Mucosa of rectum (tissue), 2 donors: ENCODE measurements around the gene TAB3.

Source experiments
- H3K27ac ChIP-seq, 2 donors: one replicate each; pipeline ENCODE4 v1.7.0; 2013; ENCODE audit warnings: inconsistent platforms in 2 of 2, low read depth in 2 of 2, low read length in 2 of 2
- H3K27me3 ChIP-seq, 2 donors: one replicate each; pipeline ENCODE4 v1.7.0; 2013; ENCODE audit warnings: low read length in 2 of 2; ENCODE audit not compliant: control insufficient read depth in 2 of 2, insufficient read depth in 2 of 2
- H3K36me3 ChIP-seq, 2 donors: one replicate each; pipeline ENCODE4 v1.7.0; 2013; ENCODE audit warnings: low read length in 2 of 2; ENCODE audit not compliant: control insufficient read depth in 2 of 2, insufficient read depth in 2 of 2
- H3K4me1 ChIP-seq, 2 donors: one replicate each; pipeline ENCODE4 v1.7.0; 2013; ENCODE audit warnings: low read length in 2 of 2, mild to moderate bottlenecking in 1 of 2; ENCODE audit not compliant: control insufficient read depth in 2 of 2, insufficient read depth in 2 of 2
- H3K4me3 ChIP-seq, 2 donors: one replicate each; pipeline ENCODE4 v1.7.0; 2013; ENCODE audit warnings: low read length in 2 of 2
- H3K9ac ChIP-seq, 2 donors: one replicate each; pipeline ENCODE4 v1.7.0; 2013; ENCODE audit warnings: low read length in 2 of 2, low read depth in 1 of 2, mild to moderate bottlenecking in 1 of 2
- H3K9me3 ChIP-seq, 2 donors: one replicate each; pipeline ENCODE4 v1.7.0; 2013; ENCODE audit warnings: low read length in 2 of 2; ENCODE audit not compliant: control insufficient read depth in 2 of 2
- donor health status: healthy.
- donor health status: Normal muscosa, but diverticular disease.

Gene TAB3

GRCh38 chrX:30822068-30822681 is 66.9 kb downstream of the TAB3 start:
- Histone ChIP-seq H3K27me3 (peaks cover 0 to 2% of the 10 kb centered on the region in 2 donors), H3K4me1 (no peaks in the 10 kb centered on the region), H3K9me3 (no peaks in the 10 kb centered on the region), H3K4me3 (no peak overlapping the region), H3K9ac (no peak overlapping the region), H3K27ac (no peak overlapping the region), H3K36me3 (no peaks in the 10 kb centered on the region)

DNA sequence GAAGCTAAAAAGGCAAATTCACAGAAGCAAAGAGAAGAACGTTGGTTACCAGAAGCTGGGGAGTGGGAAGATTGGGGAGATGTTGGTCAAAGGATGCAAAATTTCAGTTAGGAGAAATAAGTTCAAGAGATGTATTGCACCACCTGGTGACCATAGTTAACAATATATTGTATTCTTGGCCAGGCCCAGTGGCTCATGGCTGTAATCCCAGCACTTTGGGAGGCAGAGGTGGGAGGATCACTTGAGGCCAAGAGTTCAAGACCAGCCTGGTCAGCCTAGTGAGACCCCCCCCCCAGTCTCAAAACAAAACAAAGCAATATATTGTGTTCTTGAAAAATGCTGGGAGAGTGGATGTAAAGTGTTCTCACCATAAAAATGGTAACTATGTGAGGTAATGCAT is 67.9 kb downstream of the TAB3 start:
- no peak overlapping the region for H3K27ac ChIP-seq
- H3K27me3 ChIP-seq: peaks cover 0 to 2% of the 10 kb centered on the region in 2 donors
- no peak overlapping the region for H3K4me3 ChIP-seq
- H3K36me3 ChIP-seq: no peaks in the 10 kb centered on the region
- H3K9ac ChIP-seq: no peak overlapping the region
- H3K4me1 ChIP-seq: no peaks in the 10 kb centered on the region
- no peaks in the 10 kb centered on the region for H3K9me3 ChIP-seq

- H3K4me1 ChIP-seq: no peaks in the 10 kb centered on the region
- peaks cover 0 to 2% of the 10 kb centered on the region in 2 donors for H3K27me3 ChIP-seq
- no peak overlapping the region for H3K9ac ChIP-seq
- no peaks in the 10 kb centered on the region for H3K36me3 ChIP-seq
- H3K9me3 ChIP-seq: no peaks in the 10 kb centered on the region
- no peak overlapping the region for H3K4me3 ChIP-seq
- H3K27ac ChIP-seq: no peak overlapping the region
Observed at GRCh38 chrX:30819080-30819479, 70.0 kb downstream of the TAB3 start.

- no peaks in the 10 kb centered on the region for H3K9me3 ChIP-seq
- no peak overlapping the region for H3K9ac ChIP-seq
- no peak overlapping the region for H3K4me3 ChIP-seq
- H3K4me1 ChIP-seq: no peaks in the 10 kb centered on the region
- no peak overlapping the region for H3K27ac ChIP-seq
- H3K27me3 ChIP-seq: peaks cover 0 to 2% of the 10 kb centered on the region in 2 donors
- no peaks in the 10 kb centered on the region for H3K36me3 ChIP-seq
Observed at GRCh38 chrX:30816079-30816478, 73.0 kb downstream of the TAB3 start.

DNA sequence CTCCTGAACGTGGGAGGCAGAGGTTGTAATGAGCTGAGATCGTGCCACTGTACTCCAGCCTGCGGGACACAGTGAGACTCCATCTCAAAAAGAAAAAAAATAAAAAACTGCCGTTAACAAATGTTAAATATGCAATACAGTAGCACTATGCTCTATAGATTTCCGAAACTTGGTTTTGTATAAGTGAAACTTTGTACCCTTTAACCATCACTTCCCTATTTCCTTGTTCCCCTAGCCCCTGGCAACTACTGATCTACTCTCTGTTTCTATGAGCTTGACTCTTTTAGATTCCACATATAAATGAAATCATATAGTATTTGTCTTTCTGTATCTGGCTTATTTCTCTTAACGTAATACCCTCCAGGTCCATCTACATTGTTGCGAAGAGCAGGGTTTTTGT is 74.1 kb downstream of the TAB3 start:
- Histone ChIP-seq H3K27ac (no peak overlapping the region), H3K27me3 (peaks cover 0 to 2% of the 10 kb centered on the region in 2 donors), H3K9me3 (no peaks in the 10 kb centered on the region), H3K9ac (no peak overlapping the region), H3K4me3 (no peak overlapping the region), H3K36me3 (no peaks in the 10 kb centered on the region), H3K4me1 (no peaks in the 10 kb centered on the region)

DNA sequence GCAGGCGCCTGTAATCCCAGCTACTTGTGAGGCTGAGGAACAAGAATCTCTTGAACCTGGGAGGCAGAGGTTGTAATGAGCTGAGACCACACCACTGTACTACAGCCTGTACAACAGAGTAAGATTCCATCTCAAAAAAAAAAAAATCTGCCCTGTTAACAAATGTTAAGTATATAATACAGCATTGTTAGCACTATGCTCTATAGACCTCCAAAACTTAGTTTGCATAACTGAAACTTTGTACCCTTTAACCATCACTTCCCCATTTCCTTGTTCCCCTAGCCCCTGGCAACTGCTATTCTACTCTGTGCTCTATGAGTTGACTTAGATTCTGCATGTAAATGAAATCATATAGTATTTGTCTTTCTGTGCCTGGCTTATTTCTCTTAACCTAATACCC is 76.7 kb downstream of the TAB3 start:
- Histone ChIP-seq H3K9ac (no peak overlapping the region), H3K27ac (no peak overlapping the region), H3K36me3 (no peaks in the 10 kb centered on the region), H3K4me3 (no peak overlapping the region), H3K9me3 (no peaks in the 10 kb centered on the region), H3K27me3 (no peaks in the 10 kb centered on the region), H3K4me1 (no peaks in the 10 kb centered on the region)

GRCh38 chrX:30806187-30806728 is 82.8 kb downstream of the TAB3 start:
- Histone ChIP-seq H3K27me3 (no peaks in the 10 kb centered on the region), H3K9me3 (no peaks in the 10 kb centered on the region), H3K36me3 (no peaks in the 10 kb centered on the region), H3K4me3 (no peak overlapping the region), H3K9ac (no peak overlapping the region), H3K27ac (no peak overlapping the region), H3K4me1 (no peaks in the 10 kb centered on the region)

GRCh38 chrX:30804462-30804861 is 84.6 kb downstream of the TAB3 start:
- Histone ChIP-seq H3K27ac (no peak overlapping the region), H3K27me3 (no peaks in the 10 kb centered on the region), H3K4me1 (no peaks in the 10 kb centered on the region)

DNA sequence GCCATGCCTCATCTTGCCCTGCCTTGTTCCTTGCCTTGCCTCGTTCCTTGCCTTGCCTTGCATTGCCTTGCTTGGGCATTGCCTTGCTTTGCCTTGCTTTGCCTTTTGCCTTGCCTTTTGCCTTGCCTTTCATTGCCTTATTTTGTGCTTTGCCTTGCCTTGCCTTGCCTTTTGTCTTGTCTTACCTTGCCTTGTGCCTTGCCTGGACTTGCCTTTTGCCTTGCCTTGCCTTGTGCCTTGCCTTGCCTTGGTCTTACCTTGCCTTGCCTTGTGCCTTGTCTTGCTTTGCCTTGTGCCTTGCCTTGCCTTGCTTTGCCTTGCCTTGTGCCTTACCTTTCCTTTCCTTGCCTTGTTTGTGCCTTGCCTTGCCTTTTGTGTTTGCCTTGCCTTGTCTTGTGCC is 88.2 kb downstream of the TAB3 start:
- Histone ChIP-seq H3K9me3 (no peaks in the 10 kb centered on the region), H3K9ac (no peak overlapping the region), H3K36me3 (no peaks in the 10 kb centered on the region), H3K27ac (no peak overlapping the region), H3K4me1 (no peaks in the 10 kb centered on the region), H3K27me3 (no peaks in the 10 kb centered on the region), H3K4me3 (no peak overlapping the region)

More at GRCh38 chrX:30804462-30804861, 84.6 kb downstream of the TAB3 start:
- Histone ChIP-seq H3K4me3 (no peak overlapping the region), H3K9me3 (no peaks in the 10 kb centered on the region), H3K9ac (no peak overlapping the region), H3K36me3 (no peaks in the 10 kb centered on the region)

DNA sequence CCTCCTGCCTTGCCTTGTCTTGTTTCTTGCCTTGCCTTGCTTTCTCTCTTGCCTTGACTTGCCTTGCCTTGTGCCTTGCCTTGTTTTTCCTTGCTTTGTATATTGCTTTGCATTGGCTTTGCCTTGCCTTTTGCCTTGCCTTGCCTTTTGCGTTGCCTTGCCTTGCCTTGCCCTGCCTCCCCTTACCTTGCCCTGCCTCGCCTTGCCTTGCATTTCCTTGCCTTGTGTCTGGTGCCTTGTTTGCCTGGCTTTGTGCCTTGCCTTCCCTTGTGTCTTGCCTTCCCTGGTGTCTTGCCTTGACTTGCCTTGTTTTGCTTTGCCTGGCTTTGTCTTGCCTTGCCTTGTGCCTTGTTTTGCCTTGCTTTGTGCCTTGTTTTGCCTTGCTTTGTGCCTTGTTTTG is 89.7 kb downstream of the TAB3 start:
- Histone ChIP-seq H3K9me3 (no peaks in the 10 kb centered on the region), H3K9ac (no peak overlapping the region), H3K36me3 (no peaks in the 10 kb centered on the region), H3K4me3 (no peak overlapping the region), H3K27me3 (no peaks in the 10 kb centered on the region), H3K4me1 (no peaks in the 10 kb centered on the region), H3K27ac (no peak overlapping the region)
